Activated naive CD8-positive, alpha-beta T cell treated with anti-CD3 and anti-CD28 coated beads, Interleukin-2, amount 10 ng/mL, durations not matched to agents 7 days and 5 days (primary cell): Measurements from ENCODE around the gene TBC1D1. TPM values are rescaled to one million over a fixed set of nuclear protein-coding genes. Genes with fewer than 3 reads are reported as not detected.
A peak's percentile ranks its signal among the peaks of the same experiment; 100 is the strongest.

Experiments used
- ATAC-seq: fragments of 150-1000 bp; cut with Tn5 transposase; one replicate; pipeline ENCODE4 v1.10.0; 2021; ENCODE audit warnings: low read depth, moderate library complexity
- POLR2A ChIA-PET: fragments of 350-600 bp; sonication (Branson Sonifier 250); formaldehyde crosslinking; loops from one replicate; lab custom pipeline; 2021; ENCODE audit warnings: antibody characterized with exemption; lab: Charles Lee
- DNase-seq: peaks from one replicate; pipeline ENCODE4 v3.0.0; 2021
- H3K27ac Mint-ChIP-seq: one replicate; pipeline ENCODE4 v1.8.0; 2022; ENCODE audit warnings: mild to moderate bottlenecking, mixed read lengths
- H3K27me3 Mint-ChIP-seq: one replicate; pipeline ENCODE4 v1.8.0; 2022; ENCODE audit warnings: mild to moderate bottlenecking, moderate library complexity, mixed read lengths
- H3K36me3 Mint-ChIP-seq: one replicate; pipeline ENCODE4 v1.8.0; 2021; ENCODE audit warnings: mild to moderate bottlenecking, mixed read lengths
- H3K4me1 Mint-ChIP-seq: one replicate; pipeline ENCODE4 v1.8.0; 2021; ENCODE audit warnings: mixed read lengths
- H3K4me3 Mint-ChIP-seq: one replicate; pipeline ENCODE4 v1.8.0; 2022; ENCODE audit warnings: mild to moderate bottlenecking, moderate library complexity, mixed read lengths
- H3K9me3 Mint-ChIP-seq: one replicate; pipeline ENCODE4 v1.8.0; 2021; ENCODE audit warnings: mixed read lengths
- total RNA-seq, 2 experiments: library from RNA; stranded (reverse); gene quantifications; one replicate each; pipeline ENCODE4 v1.2.3, GENCODE V29; 2021

TBC1D1 gene
- total RNA-seq, 2 experiments from 2014 or later, result 79.7 to 83.7 TPM

DNA sequence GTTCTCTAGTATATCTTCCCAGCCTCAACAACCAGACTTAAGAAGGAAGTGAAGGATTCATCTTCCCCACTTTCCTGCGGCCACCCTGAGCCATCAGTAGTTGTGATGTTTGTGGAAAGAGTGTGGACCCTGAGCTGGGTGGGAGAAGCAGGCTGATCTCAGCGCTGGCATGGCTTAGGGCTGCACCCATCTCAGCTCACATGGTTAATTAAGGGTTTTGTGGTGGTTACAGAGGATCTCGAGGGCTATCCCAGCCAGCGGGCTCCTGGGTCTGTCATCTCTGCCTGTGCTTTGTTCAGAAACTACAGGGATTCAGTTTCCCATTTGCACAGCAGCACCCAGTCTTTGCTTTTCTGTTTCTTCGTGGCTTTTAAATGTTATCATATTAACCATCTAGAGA lies 232.7 kb downstream of the TBC1D1 start:
- ATAC-seq, result no peak
- no peak overlapping the region for H3K27ac Mint-ChIP-seq
- POLR2A ChIA-PET, result no interaction called here
- no peaks in the 10 kb centered on the region for H3K9me3 Mint-ChIP-seq
- peaks cover 19% of the 10 kb centered on the region for H3K4me1 Mint-ChIP-seq
- no peak for DNase-seq
- peaks cover 44% of the 10 kb centered on the region for H3K36me3 Mint-ChIP-seq
- H3K4me3 Mint-ChIP-seq, result no peak overlapping the region
- no peaks in the 10 kb centered on the region for H3K27me3 Mint-ChIP-seq

DNA sequence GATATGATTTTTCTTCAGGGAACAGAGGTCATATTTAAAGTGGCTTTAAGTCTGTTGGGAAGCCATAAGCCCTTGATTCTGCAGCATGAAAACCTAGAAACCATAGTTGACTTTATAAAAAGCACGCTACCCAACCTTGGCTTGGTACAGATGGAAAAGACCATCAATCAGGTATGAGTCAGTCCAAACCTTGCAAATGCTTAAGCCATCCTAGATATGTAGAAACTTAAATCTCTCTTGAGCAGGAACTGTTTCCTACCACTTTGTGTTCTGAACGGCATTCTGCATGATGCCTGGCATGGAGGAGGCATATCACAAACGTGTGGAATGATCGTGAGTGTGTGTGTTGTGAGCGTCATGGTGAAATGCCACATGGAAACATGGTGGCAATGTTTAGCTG lies 234.1 kb downstream of the TBC1D1 start:
- Mint-ChIP-seq H3K36me3 (peaks cover 51% of the 10 kb centered on the region), H3K4me1 (peaks cover 30% of the 10 kb centered on the region)

GRCh38 chr4:38125816-38126215 lies 234.9 kb downstream of the TBC1D1 start:
- no peak overlapping the region for H3K27ac Mint-ChIP-seq
- no peaks in the 10 kb centered on the region for H3K27me3 Mint-ChIP-seq
- ATAC-seq, result no peak

More for the DNA sequence above, 234.1 kb downstream of the TBC1D1 start:
- POLR2A ChIA-PET, result no interaction called here
- H3K4me3 Mint-ChIP-seq, result no peak overlapping the region
- ATAC-seq, result no peak
- no peaks in the 10 kb centered on the region for H3K27me3 Mint-ChIP-seq
- no peak for DNase-seq
- H3K9me3 Mint-ChIP-seq, result no peaks in the 10 kb centered on the region
- H3K27ac Mint-ChIP-seq, result no peak overlapping the region

GRCh38 chr4:38128478-38129459 lies 237.9 kb downstream of the TBC1D1 start:
- Mint-ChIP-seq H3K36me3 (peaks cover 54% of the 10 kb centered on the region), H3K9me3 (no peaks in the 10 kb centered on the region), H3K27me3 (no peaks in the 10 kb centered on the region), H3K27ac (peak overlapping the region; percentile 56), H3K4me3 (peak overlapping the region; percentile 0), H3K4me1 (peaks cover 51% of the 10 kb centered on the region)
- peak; percentile 24 for ATAC-seq
- POLR2A ChIA-PET, result no interaction called here
- DNase-seq, result peak; percentile 40

More at GRCh38 chr4:38125816-38126215, 234.9 kb downstream of the TBC1D1 start:
- POLR2A ChIA-PET, result no interaction called here
- Mint-ChIP-seq H3K4me3 (no peak overlapping the region), H3K4me1 (peaks cover 35% of the 10 kb centered on the region), H3K36me3 (peaks cover 52% of the 10 kb centered on the region), H3K9me3 (no peaks in the 10 kb centered on the region)
- DNase-seq, result no peak

DNA sequence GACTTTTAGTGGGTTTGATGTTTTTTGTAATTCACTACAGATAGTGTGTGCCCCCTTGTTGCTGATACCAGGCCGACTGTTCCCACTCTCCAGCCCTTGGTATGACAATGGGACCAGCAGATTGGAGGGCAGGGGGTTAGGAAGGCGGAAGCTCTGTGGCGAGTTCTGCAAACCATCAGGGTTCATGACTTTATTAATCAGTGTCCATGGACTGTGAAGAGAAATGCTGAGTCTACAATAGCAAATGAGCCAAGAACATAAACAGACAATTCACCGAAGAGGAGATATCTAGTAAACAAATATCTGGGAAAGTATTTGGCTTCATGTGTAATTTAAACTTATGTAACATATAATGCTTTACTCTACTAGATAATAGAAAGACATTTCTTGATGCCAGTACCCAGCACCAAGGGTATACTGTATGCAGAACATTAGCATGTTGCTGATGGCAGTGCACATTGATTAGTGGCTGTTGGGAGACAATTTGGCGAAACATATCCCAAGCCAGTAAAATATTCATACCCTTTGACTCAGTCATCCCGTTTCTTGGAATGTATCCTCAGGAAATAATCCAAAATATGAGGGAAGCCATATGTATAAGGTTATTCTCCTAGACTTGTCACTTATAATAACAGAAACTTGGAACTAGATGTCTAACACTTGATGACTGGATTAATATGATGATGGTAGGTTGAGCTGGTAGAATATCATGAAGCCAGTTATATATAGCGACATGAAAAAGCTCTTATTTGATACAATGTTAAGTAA lies 238.8 kb downstream of the TBC1D1 start:
- POLR2A ChIA-PET, result no interaction called here
- Mint-ChIP-seq H3K36me3 (peaks cover 53% of the 10 kb centered on the region), H3K27ac (peak overlapping the region; percentile 47), H3K9me3 (no peaks in the 10 kb centered on the region), H3K4me1 (peaks cover 53% of the 10 kb centered on the region), H3K4me3 (no peak overlapping the region), H3K27me3 (no peaks in the 10 kb centered on the region)
- ATAC-seq (no peak), DNase-seq (no peak)

DNA sequence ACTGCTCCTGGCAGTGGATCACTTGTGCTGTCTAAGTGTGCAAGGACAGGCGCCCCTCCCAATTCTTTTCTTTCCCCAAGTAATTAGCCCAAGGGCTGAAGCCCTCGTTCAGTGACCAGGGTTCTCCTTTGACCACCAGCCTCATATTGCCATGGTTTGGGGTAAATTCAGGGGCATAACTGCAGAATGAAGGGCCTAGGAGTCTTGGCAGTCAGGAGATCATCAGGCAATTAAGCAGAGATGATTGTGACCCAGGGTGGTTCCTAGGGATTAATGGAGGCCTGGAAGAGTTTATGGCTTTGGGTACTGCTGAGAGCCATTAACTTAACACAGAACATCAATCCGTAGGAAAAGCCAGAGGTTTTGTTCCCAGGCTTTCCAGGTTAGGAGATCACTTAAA lies 240.0 kb downstream of the TBC1D1 start:
- peaks cover 51% of the 10 kb centered on the region for H3K4me1 Mint-ChIP-seq
- peak overlapping the region; percentile 15 for H3K27ac Mint-ChIP-seq
- DNase-seq (no peak), ATAC-seq (no peak)
- peaks cover 53% of the 10 kb centered on the region for H3K36me3 Mint-ChIP-seq
- H3K4me3 Mint-ChIP-seq, result peak overlapping the region; percentile 19
- no peaks in the 10 kb centered on the region for H3K27me3 Mint-ChIP-seq
- POLR2A ChIA-PET, result no interaction called here
- no peaks in the 10 kb centered on the region for H3K9me3 Mint-ChIP-seq

- Mint-ChIP-seq H3K9me3 (no peaks in the 10 kb centered on the region), H3K4me3 (peak overlapping the region; percentile 47), H3K27me3 (no peaks in the 10 kb centered on the region), H3K27ac (peak overlapping the region; percentile 47), H3K4me1 (peaks cover 51% of the 10 kb centered on the region), H3K36me3 (peaks cover 55% of the 10 kb centered on the region)
- POLR2A ChIA-PET, result interaction anchor here (0.7 to 1.7 kb wide), 2 partner anchors 24 to 456 kb away, joined by 3 to 5 read pairs; no protein-coding TSS in a partner anchor
- ATAC-seq (peak; percentile 25), DNase-seq (peak; percentile 53)
Observed at GRCh38 chr4:38131371-38132091, 240.6 kb downstream of the TBC1D1 start.

- POLR2A ChIA-PET, result interaction anchor here (0.6 to 1.7 kb wide), 5 partner anchors 23 to 535 kb away, joined by 3 to 5 read pairs (median 3); partner anchors contain the start of gene PGM2
- H3K4me3 Mint-ChIP-seq, result peak overlapping the region; percentile 47
- H3K27me3 Mint-ChIP-seq, result no peaks in the 10 kb centered on the region
- H3K27ac Mint-ChIP-seq, result peak overlapping the region; percentile 47
- DNase-seq (peak; percentile 48), ATAC-seq (peak; percentile 83)
- H3K4me1 Mint-ChIP-seq, result peaks cover 51% of the 10 kb centered on the region
- H3K36me3 Mint-ChIP-seq, result peaks cover 56% of the 10 kb centered on the region
- no peaks in the 10 kb centered on the region for H3K9me3 Mint-ChIP-seq
Observed at GRCh38 chr4:38132107-38132673, 241.3 kb downstream of the TBC1D1 start.

- Mint-ChIP-seq H3K4me1 (peaks cover 48% of the 10 kb centered on the region), H3K9me3 (no peaks in the 10 kb centered on the region), H3K4me3 (no peak overlapping the region), H3K27ac (no peak overlapping the region), H3K36me3 (peaks cover 56% of the 10 kb centered on the region), H3K27me3 (no peaks in the 10 kb centered on the region)
- POLR2A ChIA-PET, result interaction anchor here (1.7 kb wide), 1 partner anchor 22 kb away, joined by 5 read pairs; no protein-coding TSS in a partner anchor
- DNase-seq (no peak), ATAC-seq (no peak)
Observed at GRCh38 chr4:38132843-38133662, 242.2 kb downstream of the TBC1D1 start.

DNA sequence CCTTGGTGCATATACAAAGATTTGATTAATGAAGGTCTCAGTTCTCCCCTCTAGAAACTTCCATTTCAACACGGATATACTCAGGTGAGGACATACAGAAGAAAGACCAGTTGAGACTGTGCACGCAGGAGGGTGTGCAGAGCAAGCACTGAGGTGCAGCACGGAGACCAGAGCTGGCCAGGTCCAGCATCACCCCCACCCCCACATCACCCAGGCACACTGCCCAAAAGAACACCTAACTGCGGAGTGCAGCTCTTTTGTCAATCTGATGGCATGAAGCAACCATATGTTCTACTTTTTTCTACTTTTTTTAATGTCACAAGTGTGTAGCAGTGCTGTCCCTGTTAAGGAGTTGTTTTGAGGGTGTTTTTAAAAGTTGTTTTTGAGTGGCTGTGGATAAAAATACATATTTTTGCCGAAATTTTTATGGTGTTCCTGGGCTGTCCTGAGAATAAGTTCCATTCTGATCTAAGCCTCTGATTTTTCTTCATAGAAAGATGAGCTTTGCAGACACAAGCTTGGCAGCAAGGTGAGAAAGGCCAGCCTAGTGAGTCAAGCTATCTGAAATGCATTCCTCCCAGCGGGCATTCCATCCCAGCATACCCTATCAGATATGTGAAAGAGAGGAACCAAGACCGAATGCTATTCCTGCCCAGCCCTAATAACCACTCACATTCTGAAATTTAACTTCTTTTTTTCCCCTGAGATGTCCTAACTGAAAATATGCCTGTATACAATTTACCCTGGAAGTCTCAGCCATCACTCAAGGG lies 243.0 kb downstream of the TBC1D1 start:
- DNase-seq (no peak), ATAC-seq (no peak)
- Mint-ChIP-seq H3K4me1 (peaks cover 44% of the 10 kb centered on the region), H3K36me3 (peaks cover 55% of the 10 kb centered on the region), H3K9me3 (no peaks in the 10 kb centered on the region), H3K27ac (no peak overlapping the region), H3K27me3 (no peaks in the 10 kb centered on the region), H3K4me3 (no peak overlapping the region)
- POLR2A ChIA-PET, result interaction anchor here (0.5 kb wide), 1 partner anchor 647 kb away, joined by 3 read pairs; no protein-coding TSS in a partner anchor

- POLR2A ChIA-PET, result no interaction called here
- Mint-ChIP-seq H3K4me3 (no peak overlapping the region), H3K4me1 (peaks cover 36% of the 10 kb centered on the region)
Observed at GRCh38 chr4:38135201-38135600, 244.3 kb downstream of the TBC1D1 start.

More at GRCh38 chr4:38135201-38135600, 244.3 kb downstream of the TBC1D1 start:
- H3K27me3 Mint-ChIP-seq, result no peaks in the 10 kb centered on the region
- H3K36me3 Mint-ChIP-seq, result peaks cover 60% of the 10 kb centered on the region
- ATAC-seq (no peak), DNase-seq (no peak)
- H3K27ac Mint-ChIP-seq, result no peak overlapping the region
- H3K9me3 Mint-ChIP-seq, result no peaks in the 10 kb centered on the region
